HepG2 (cell line): ENCODE measurements around the gene LGR6. TPM values are rescaled to one million over a fixed set of nuclear protein-coding genes. Genes with fewer than 3 reads are reported as not detected.

Experiments used
- ATAC-seq: fragments of 200-7000 bp; cut with Tn5 transposase; 3 replicates; pipeline ENCODE4 v1.9.1; 2020; ENCODE audit warnings: mild to moderate bottlenecking, moderate library complexity
- BruUV-seq: library from RNA; stranded (reverse); fragments of 400-500 nt; replicated peaks from 2 replicates; lab custom pipeline; 2021; lab: Mats Ljungman, UMichigan
- CTCF ChIA-PET: fragments of 300-600 bp; formaldehyde crosslinking; extraction: SDS; loops from one replicate; lab custom pipeline; 2021; ENCODE audit warnings: low total read pairs, inconsistent platforms, low intra/inter-chr PET ratio; lab: Yijun Ruan, JAX
- POLR2A ChIA-PET: fragments of 350-600 bp; sonication (Branson Sonifier 250); formaldehyde crosslinking; loops from one replicate; lab custom pipeline; 2020; ENCODE audit warnings: antibody characterized with exemption, inconsistent platforms; lab: Yijun Ruan, JAX
- DNase-seq: peaks from one replicate; pipeline ENCODE4 v3.0.0-alpha.2; 2015; ENCODE audit warnings: low spot score
- FAIRE-seq: peaks from 3 replicates; lab custom pipeline; 2011; peaks lifted over from hg19 to GRCh38; lab: Jason Lieb, UNC
- H2AFZ ChIP-seq: one replicate; pipeline ENCODE4 v1.6.1; 2011; ENCODE audit warnings: low read length, inconsistent platforms
- H3K27ac ChIP-seq: fragments of 300-600 bp; 3 replicates; pipeline ENCODE4 v1.8.0; 2011; ENCODE audit warnings: mixed run types, mild to moderate bottlenecking, mixed read lengths, low read length, inconsistent platforms; ENCODE audit not compliant: insufficient read depth; ENCODE audit errors: extremely low read length
- H3K27me3 ChIP-seq, 2 experiments: fragments of 200-600 bp in 1 of 2; 2 replicates in 1 of 2; 3 replicates in 1 of 2; pipeline versions ENCODE4 v1.6.0 to v1.8.0; 2011; ENCODE audit warnings: low read length in 2 of 2, mild to moderate bottlenecking in 2 of 2, moderate library complexity in 2 of 2, inconsistent platforms in 1 of 2; ENCODE audit not compliant: insufficient read depth in 2 of 2, control insufficient read depth in 1 of 2
- H3K36me3 ChIP-seq, 2 experiments: fragments of 200-600 bp in 1 of 2; replicated peaks in 1 of 2; 2 replicates in 1 of 2; 3 replicates in 1 of 2; pipeline versions ENCODE4 v1.5.1 to v1.8.0; 2011; ENCODE audit warnings: low read length in 2 of 2, inconsistent platforms in 1 of 2; ENCODE audit not compliant: insufficient read depth in 2 of 2, control insufficient read depth in 1 of 2
- H3K4me1 ChIP-seq: 2 replicates; pipeline ENCODE4 v1.5.1; 2012; ENCODE audit warnings: low read length, inconsistent platforms; ENCODE audit not compliant: insufficient read depth
- H3K4me2 ChIP-seq: 2 replicates; pipeline ENCODE4 v1.6.0; 2011; ENCODE audit warnings: low read depth, low read length, inconsistent platforms
- H3K4me3 ChIP-seq, 3 experiments: fragments of 200-600 bp in 1 of 3; sonication (generic), shearing (Covaris generic) in 1 of 3; replicated peaks in 1 of 3; 2 replicates each; pipeline ENCODE4 v1.5.1; 2011 to 2016; ENCODE audit warnings: low read length in 3 of 3, inconsistent platforms in 2 of 3, low read depth in 2 of 3, mild to moderate bottlenecking in 2 of 3, control low read depth in 1 of 3, mixed read lengths in 1 of 3; ENCODE audit not compliant: insufficient read depth in 1 of 3
- H3K79me2 ChIP-seq: one replicate; pipeline ENCODE4 v1.6.1; 2011; ENCODE audit warnings: low read length, inconsistent platforms; ENCODE audit not compliant: insufficient read depth
- H3K9ac ChIP-seq: 2 replicates; pipeline ENCODE4 v1.6.0; 2011; ENCODE audit warnings: mild to moderate bottlenecking, low read depth, low read length, inconsistent platforms; ENCODE audit not compliant: insufficient read depth
- H3K9me3 ChIP-seq: 2 replicates; pipeline ENCODE4 v1.5.1; 2012; ENCODE audit warnings: mild to moderate bottlenecking, low read length
- H4K20me1 ChIP-seq: 2 replicates; pipeline ENCODE4 v1.6.0; 2011; ENCODE audit warnings: inconsistent platforms, mild to moderate bottlenecking, low read length, moderate library complexity; ENCODE audit not compliant: insufficient read depth
- ARNTL ChIP-seq: sonication (generic); formaldehyde crosslinking; IDR thresholded peaks from 2 replicates; pipeline ENCODE4 v1.4.0; 2020; ENCODE audit warnings: mild to moderate bottlenecking, missing genetic modification reagents
- BCL6 ChIP-seq: IDR thresholded peaks from 2 replicates; pipeline ENCODE4 v1.6.1; 2016; ENCODE audit warnings: missing genetic modification reagents, missing compliant biosample characterization
- EZH2 ChIP-seq: conservative IDR thresholded peaks from 2 replicates; pipeline ENCODE4 v1.6.1; 2012; ENCODE audit warnings: mild to moderate bottlenecking, low read depth, low read length, moderate library complexity
- FUBP1 ChIP-seq: sonication (generic); formaldehyde crosslinking; IDR thresholded peaks from 2 replicates; pipeline ENCODE4 v1.5.1; 2020; ENCODE audit warnings: missing genetic modification reagents, mild to moderate bottlenecking, borderline replicate concordance
- HOMEZ ChIP-seq: IDR thresholded peaks from 2 replicates; pipeline ENCODE4 v1.6.1; 2016; ENCODE audit warnings: low read depth
- HOXA3 ChIP-seq: sonication (generic); formaldehyde crosslinking; IDR thresholded peaks from 2 replicates; pipeline ENCODE4 v1.5.0; 2020; ENCODE audit warnings: missing genetic modification reagents
- MAFG ChIP-seq: sonication (generic); formaldehyde crosslinking; IDR thresholded peaks from 2 replicates; pipeline ENCODE4 v1.5.1; 2020; ENCODE audit warnings: mild to moderate bottlenecking, missing genetic modification reagents
- MED8 ChIP-seq: sonication (generic); formaldehyde crosslinking; IDR thresholded peaks from 2 replicates; pipeline ENCODE4 v1.8.1; 2023; ENCODE audit warnings: mild to moderate bottlenecking, missing genetic modification reagents; ENCODE audit not compliant: insufficient replicate concordance
- NR2F1 ChIP-seq, 2 experiments: fragments of 450-650 bp in 1 of 2; formaldehyde crosslinking in 1 of 2; IDR thresholded peaks; 2 replicates each; pipeline versions ENCODE4 v1.5.0 to v1.6.1; 2016 to 2020; ENCODE audit warnings: mild to moderate bottlenecking in 1 of 2, missing compliant biosample characterization in 1 of 2, missing genetic modification reagents in 1 of 2, moderate library complexity in 1 of 2
- PATZ1 ChIP-seq: sonication (generic); formaldehyde crosslinking; IDR thresholded peaks from 2 replicates; pipeline ENCODE4 v1.4.0; 2020; ENCODE audit warnings: missing genetic modification reagents
- SKI ChIP-seq: fragments of 450-650 bp; IDR thresholded peaks from one replicate; pipeline ENCODE4 v1.6.1; 2018; ENCODE audit warnings: mild to moderate bottlenecking; ENCODE audit not compliant: partially characterized antibody
- ZBTB34 ChIP-seq: sonication (generic); formaldehyde crosslinking; IDR thresholded peaks from 2 replicates; pipeline ENCODE4 v1.8.0; 2022; ENCODE audit warnings: mild to moderate bottlenecking, missing genetic modification reagents
- ZFP41 ChIP-seq: sonication (generic); formaldehyde crosslinking; IDR thresholded peaks from 2 replicates; pipeline ENCODE4 v1.4.0; 2020; ENCODE audit warnings: mild to moderate bottlenecking, missing genetic modification reagents, borderline replicate concordance
- ZNF34 ChIP-seq: sonication (generic); formaldehyde crosslinking; IDR thresholded peaks from 2 replicates; pipeline ENCODE4 v1.4.0; 2020; ENCODE audit warnings: mild to moderate bottlenecking, missing genetic modification reagents, borderline replicate concordance
- ZNF510 ChIP-seq: sonication (generic); formaldehyde crosslinking; IDR thresholded peaks from 2 replicates; pipeline ENCODE4 v1.4.0; 2020; ENCODE audit warnings: low read depth, mild to moderate bottlenecking, missing genetic modification reagents
- ZNF672 ChIP-seq: sonication (generic); formaldehyde crosslinking; IDR thresholded peaks from 2 replicates; pipeline ENCODE4 v1.8.1; 2022; ENCODE audit warnings: missing genetic modification reagents
- ZNF790 ChIP-seq: sonication (generic); formaldehyde crosslinking; IDR thresholded peaks from 2 replicates; pipeline ENCODE4 v1.8.0; 2022; ENCODE audit warnings: missing genetic modification reagents, mild to moderate bottlenecking, borderline replicate concordance
- ZSCAN21 ChIP-seq: sonication (generic); formaldehyde crosslinking; IDR thresholded peaks from 2 replicates; pipeline ENCODE4 v1.8.0; 2022; ENCODE audit warnings: mild to moderate bottlenecking, missing genetic modification reagents, moderate library complexity, borderline replicate concordance
- WGBS: methylation state at CpG from one replicate; pipeline ENCODE4 v1.1.6; 2017; ENCODE audit warnings: low lambda C conversion rate; 5-methylcytosine and 5-hydroxymethylcytosine counted together
- in situ Hi-C: cut with HindIII; loops from 2 replicates; pipeline ENCODE4 v1.10.0; 2017; ENCODE audit warnings: low pct_unique_long_range_greater_than_20kb; ENCODE audit not compliant: extremely low pct_ligation_motif_present
- intact Hi-C: fragments of 100-400 bp; cut with micrococcal nuclease; formaldehyde crosslinking; loops from one replicate; pipeline ENCODE4 v1.10.0; 2022; ENCODE audit not compliant: unreplicated experiment
- polyA plus RNA-seq, 8 experiments: library from polyadenylated mRNA; depleted of rRNA in 3 of 8; stranded (reverse) in 7 of 8; unstranded in 1 of 8; fragments of >200 nt; fragmentation: Illumina TruSeq in 4 of 8; extraction: Trizol in 4 of 8; gene quantifications; 2 replicates each; pipeline versions ENCODE4 v1.2.1 to v1.2.3, GENCODE V29; 2011 to 2016; ENCODE audit warnings: low read depth in 4 of 8, missing spikeins in 1 of 8, mixed read lengths in 1 of 8; ENCODE audit not compliant: insufficient read depth in 1 of 8
- total RNA-seq, 5 experiments: library from RNA; depleted of rRNA; stranded (reverse); fragments of >200 nt; fragmentation: Illumina TruSeq; extraction: Trizol; gene quantifications; 2 replicates each; pipeline ENCODE4 v1.2.3, GENCODE V29; 2016; ENCODE audit warnings: low read depth in 1 of 5

The LGR6 gene
- total and polyA plus RNA-seq, 2 of the 13 experiments (the other 11 are each of a cell fraction or from before 2014, with no cell fraction given) = 0.07 TPM; not detected in 1

GRCh38 chr1:202266061-202266765 is 72.6 kb downstream of the LGR6 start:
- intact Hi-C loops = no loop called here
- FAIRE-seq = no peak
- 10% methylated on average over 8 of the region's 9 CpGs for WGBS
- no peaks in the 10 kb centered on the region for H3K79me2 ChIP-seq
- no peak overlapping the region for H3K27ac ChIP-seq
- H2AFZ ChIP-seq = no peak overlapping the region
- H3K9me3 ChIP-seq = no peaks in the 10 kb centered on the region
- ChIA-PET POLR2A (no interaction called here), CTCF (no interaction called here)
- H3K36me3 ChIP-seq = no peaks in the 10 kb centered on the region
- H4K20me1 ChIP-seq = no peaks in the 10 kb centered on the region
- no TSS peak for BruUV-seq
- H3K9ac ChIP-seq = no peak overlapping the region
- no peak overlapping the region for H3K4me3 ChIP-seq
- ATAC-seq = no peak
- no peak overlapping the region for H3K4me2 ChIP-seq
- no peaks in the 10 kb centered on the region for H3K4me1 ChIP-seq
- H3K27me3 ChIP-seq = peaks cover 3 to 46% of the 10 kb centered on the region in 2 experiments; a peak in 4 of 5 replicates
- in situ Hi-C loops = no loop called here
- DNase-seq = no peak
- TF ChIP-seq ZNF672 (no peak), ZFP41 (no peak), MAFG (CRISPR knock-in tag) (no peak), HOMEZ (no peak), ZNF790 (CRISPR knock-in tag) (no peak), ZSCAN21 (CRISPR knock-in tag) (no peak), BCL6 (CRISPR knock-in tag) (no peak), NR2F1 (CRISPR knock-in tag; IDR thresholded peaks at IDR 0.05) (no peak), EZH2 (no peak), FUBP1 (CRISPR knock-in tag) (no peak), SKI (no peak), HOXA3 (CRISPR knock-in tag) (no peak), PATZ1 (CRISPR knock-in tag) (no peak), MED8 (CRISPR knock-in tag) (no peak), ZBTB34 (no peak), ARNTL (CRISPR knock-in tag) (no peak), ZNF34 (CRISPR knock-in tag) (no peak), ZNF510 (CRISPR knock-in tag) (no peak)
